22Rv1 (cell line): ENCODE measurements around the gene MGAT5.

ENCODE experiments used
- CTCF ChIP-seq: fragments of 450-650 bp; IDR thresholded peaks from 2 replicates; pipeline ENCODE4 v1.5.1; 2017; ENCODE audit warnings: mild to moderate bottlenecking
- ZFX ChIP-seq: fragments of 450-650 bp; IDR thresholded peaks from 2 replicates; pipeline ENCODE4 v1.6.1; 2017; ENCODE audit warnings: antibody characterized with exemption, borderline replicate concordance

- TF ChIP-seq CTCF = no peak
- TF ChIP-seq ZFX = no peak
Measured at GRCh38 chr2:134310107-134311079, 56.5 kb downstream of the MGAT5 start.
